SK-N-MC (cell line): ENCODE data around the gene ACVR1B.

ENCODE experiments used
- EZH2 ChIP-seq: fragments of 200-600 bp; sonication (generic); IDR thresholded peaks from one replicate; pipeline ENCODE4 v1.6.1; 2017; ENCODE audit warnings: antibody characterized with exemption
- FOXP2 ChIP-seq: optimal IDR thresholded peaks from 2 replicates; pipeline ENCODE3; 2011; ENCODE audit warnings: mild to moderate bottlenecking, moderate library complexity; ENCODE audit not compliant: insufficient read depth; ENCODE audit errors: extremely low read length, control extremely low read depth
- POLR2AphosphoS5 ChIP-seq: IDR thresholded peaks from 2 replicates; pipeline ENCODE4 v1.6.1; 2012; ENCODE audit warnings: mild to moderate bottlenecking, low read depth, low read length, borderline replicate concordance

GRCh38 chr12:52033446-52034140, 82.1 kb downstream of the ACVR1B start:
- no peak for TF ChIP-seq EZH2
- no peak for TF ChIP-seq POLR2AphosphoS5
- TF ChIP-seq FOXP2 = no peak
